Tibial artery (tissue), 4 donors: Measurements from ENCODE around the gene RYR2.

ENCODE experiments used
- DNase-seq, 2 donors: peaks; one replicate each; pipeline ENCODE4 v3.0.0-alpha.2; 2019
- H3K27ac ChIP-seq, 2 donors: fragments of 200-600 bp; sonication (generic) in 1 of 2; 1 replicate in 1 of 2; 2 replicates in 1 of 2; pipeline ENCODE4 v1.5.1; 2018 to 2019; ENCODE audit warnings: mild to moderate bottlenecking in 1 of 2
- H3K27me3 ChIP-seq, 2 donors: fragments of 200-600 bp; sonication (generic) in 1 of 2; one replicate each; pipeline versions ENCODE4 v1.5.1 to v1.6.0; 2016 to 2019
- H3K36me3 ChIP-seq, 3 donors: fragments of 200-600 bp; sonication (generic) in 2 of 3; one replicate each; pipeline ENCODE4 v1.5.1; 2016 to 2019; ENCODE audit warnings: mild to moderate bottlenecking in 2 of 3
- H3K4me1 ChIP-seq, 4 donors: fragments of 200-600 bp; sonication (generic) in 2 of 4; 1 replicate in 3 of 4; 2 replicates in 1 of 4; pipeline ENCODE4 v1.5.1; 2016 to 2019
- H3K4me3 ChIP-seq, 2 donors: fragments of 200-600 bp; sonication (generic) in 1 of 2; 1 replicate in 1 of 2; 2 replicates in 1 of 2; pipeline ENCODE4 v1.5.1; 2018 to 2019; ENCODE audit warnings: mild to moderate bottlenecking in 2 of 2
- H3K9me3 ChIP-seq, 3 donors: fragments of 200-600 bp; sonication (generic) in 1 of 3; one replicate each; pipeline ENCODE4 v1.5.1; 2016 to 2019
- intact Hi-C: fragments of 100-400 bp; cut with DNase I; formaldehyde crosslinking; loops from one replicate; pipeline ENCODE4 v1.15.0; 2023; ENCODE audit warnings: low total_unique reads
- TF ChIP-seq, protein P1 (sequence below), 2 experiments: fragments of 200-600 bp in 1 of 2; fragments of 450-650 bp in 1 of 2; IDR thresholded peaks; one replicate each; pipeline ENCODE4 v1.5.1; 2017 to 2019; ENCODE audit warnings: antibody characterized with exemption in 2 of 2, mild to moderate bottlenecking in 1 of 2, moderate library complexity in 1 of 2

The RYR2 gene

GRCh38 chr1:237492359-237492758 lies 450.4 kb downstream of the RYR2 start:
- H3K4me3 ChIP-seq, result no peak overlapping the region

DNA sequence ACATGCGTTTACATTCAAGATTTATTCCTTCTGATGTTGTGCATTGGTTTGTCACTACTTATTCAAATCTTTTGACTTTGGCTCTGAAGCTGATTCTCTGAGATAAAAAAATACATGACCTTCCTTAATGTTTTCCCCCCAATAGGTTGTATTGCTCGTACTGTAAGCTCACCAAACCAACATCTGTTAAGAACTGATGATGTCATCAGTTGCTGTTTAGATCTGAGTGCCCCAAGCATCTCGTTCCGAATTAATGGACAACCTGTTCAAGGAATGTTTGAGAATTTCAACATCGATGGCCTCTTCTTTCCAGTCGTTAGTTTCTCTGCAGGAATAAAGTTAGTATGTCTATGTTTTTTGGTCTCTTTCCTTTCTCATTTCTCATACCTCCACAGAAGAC lies 458.6 kb downstream of the RYR2 start:
- no peak for DNase-seq
- Histone ChIP-seq H3K27ac (no peak overlapping the region), H3K4me1 (no peaks in the 10 kb centered on the region), H3K9me3 (no peaks in the 10 kb centered on the region), H3K36me3 (peaks cover 6 to 9% (median 6%) of the 10 kb centered on the region in 3 donors), H3K27me3 (no peaks in the 10 kb centered on the region), H3K4me3 (no peak overlapping the region)
- intact Hi-C loops, result no loop called here
- TF ChIP-seq, protein P1, sequence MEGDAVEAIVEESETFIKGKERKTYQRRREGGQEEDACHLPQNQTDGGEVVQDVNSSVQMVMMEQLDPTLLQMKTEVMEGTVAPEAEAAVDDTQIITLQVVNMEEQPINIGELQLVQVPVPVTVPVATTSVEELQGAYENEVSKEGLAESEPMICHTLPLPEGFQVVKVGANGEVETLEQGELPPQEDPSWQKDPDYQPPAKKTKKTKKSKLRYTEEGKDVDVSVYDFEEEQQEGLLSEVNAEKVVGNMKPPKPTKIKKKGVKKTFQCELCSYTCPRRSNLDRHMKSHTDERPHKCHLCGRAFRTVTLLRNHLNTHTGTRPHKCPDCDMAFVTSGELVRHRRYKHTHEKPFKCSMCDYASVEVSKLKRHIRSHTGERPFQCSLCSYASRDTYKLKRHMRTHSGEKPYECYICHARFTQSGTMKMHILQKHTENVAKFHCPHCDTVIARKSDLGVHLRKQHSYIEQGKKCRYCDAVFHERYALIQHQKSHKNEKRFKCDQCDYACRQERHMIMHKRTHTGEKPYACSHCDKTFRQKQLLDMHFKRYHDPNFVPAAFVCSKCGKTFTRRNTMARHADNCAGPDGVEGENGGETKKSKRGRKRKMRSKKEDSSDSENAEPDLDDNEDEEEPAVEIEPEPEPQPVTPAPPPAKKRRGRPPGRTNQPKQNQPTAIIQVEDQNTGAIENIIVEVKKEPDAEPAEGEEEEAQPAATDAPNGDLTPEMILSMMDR (IDR thresholded peaks at IDR 0.05), result no peak

More at GRCh38 chr1:237492359-237492758, 450.4 kb downstream of the RYR2 start:
- Histone ChIP-seq H3K36me3 (peaks cover 9 to 18% (median 12%) of the 10 kb centered on the region in 3 donors), H3K9me3 (no peaks in the 10 kb centered on the region), H3K27me3 (no peaks in the 10 kb centered on the region), H3K27ac (no peak overlapping the region), H3K4me1 (no peaks in the 10 kb centered on the region)
- intact Hi-C loops, result no loop called here
- no peak for DNase-seq
- TF ChIP-seq, protein P1 (IDR thresholded peaks at IDR 0.05), result no peak

- intact Hi-C loops, result no loop called here
- no peaks in the 10 kb centered on the region for H3K27me3 ChIP-seq
- no peak overlapping the region for H3K27ac ChIP-seq
- TF ChIP-seq, protein P1 (IDR thresholded peaks at IDR 0.05), result no peak
- H3K9me3 ChIP-seq, result no peaks in the 10 kb centered on the region
- H3K36me3 ChIP-seq, result peaks cover 6 to 13% (median 12%) of the 10 kb centered on the region in 3 donors
- no peak overlapping the region for H3K4me3 ChIP-seq
- H3K4me1 ChIP-seq, result no peaks in the 10 kb centered on the region
- DNase-seq, result no peak
These were observed 461.3 kb downstream of the RYR2 start for GRCh38 chr1:237503292-237503691.

- Histone ChIP-seq H3K27me3 (no peaks in the 10 kb centered on the region), H3K27ac (no peak overlapping the region), H3K9me3 (no peaks in the 10 kb centered on the region), H3K4me3 (no peak overlapping the region), H3K36me3 (peaks cover 6 to 15% (median 13%) of the 10 kb centered on the region in 3 donors), H3K4me1 (no peaks in the 10 kb centered on the region)
- TF ChIP-seq, protein P1 (IDR thresholded peaks at IDR 0.05), result no peak
- intact Hi-C loops, result no loop called here
- no peak for DNase-seq
These were observed 465.0 kb downstream of the RYR2 start for GRCh38 chr1:237507005-237507404.

DNA sequence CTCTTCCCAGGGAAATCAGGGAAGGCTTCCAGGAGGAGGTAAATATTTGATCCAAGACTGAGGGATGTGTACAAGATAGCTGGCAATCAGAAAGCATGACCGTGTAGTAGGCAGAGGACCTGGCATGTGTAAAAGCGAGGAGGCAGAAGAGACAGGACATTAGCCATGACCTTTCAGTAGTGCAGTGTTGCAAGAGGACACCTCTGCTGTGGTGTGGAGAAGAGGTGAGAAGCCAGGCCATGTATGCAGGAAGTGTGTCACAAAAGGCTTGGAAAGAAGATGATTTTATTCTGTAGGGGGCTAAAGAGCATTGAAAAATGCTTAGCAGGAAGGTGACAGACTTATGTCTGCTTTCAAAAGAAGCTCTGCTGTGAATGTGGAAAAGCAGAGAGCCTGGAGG lies 467.8 kb downstream of the RYR2 start:
- H3K4me1 ChIP-seq, result no peaks in the 10 kb centered on the region
- H3K4me3 ChIP-seq, result no peak overlapping the region
- H3K27ac ChIP-seq, result no peak overlapping the region

More for the DNA sequence above, 467.8 kb downstream of the RYR2 start:
- intact Hi-C loops, result no loop called here
- no peaks in the 10 kb centered on the region for H3K9me3 ChIP-seq
- TF ChIP-seq, protein P1 (IDR thresholded peaks at IDR 0.05), result no peak
- peaks cover 0 to 32% (median 6%) of the 10 kb centered on the region in 3 donors for H3K36me3 ChIP-seq
- no peaks in the 10 kb centered on the region for H3K27me3 ChIP-seq
- no peak for DNase-seq
